Measurements from ENCODE around the gene HM13. TPM values are rescaled to one million over a fixed set of nuclear protein-coding genes. Genes with fewer than 3 reads are reported as not detected.

The HM13 gene
- total and polyA plus RNA-seq, 2 donors (not counting 3 experiments of a cell fraction or from before 2014, with no cell fraction given) = 211 to 218 TPM

DNA sequence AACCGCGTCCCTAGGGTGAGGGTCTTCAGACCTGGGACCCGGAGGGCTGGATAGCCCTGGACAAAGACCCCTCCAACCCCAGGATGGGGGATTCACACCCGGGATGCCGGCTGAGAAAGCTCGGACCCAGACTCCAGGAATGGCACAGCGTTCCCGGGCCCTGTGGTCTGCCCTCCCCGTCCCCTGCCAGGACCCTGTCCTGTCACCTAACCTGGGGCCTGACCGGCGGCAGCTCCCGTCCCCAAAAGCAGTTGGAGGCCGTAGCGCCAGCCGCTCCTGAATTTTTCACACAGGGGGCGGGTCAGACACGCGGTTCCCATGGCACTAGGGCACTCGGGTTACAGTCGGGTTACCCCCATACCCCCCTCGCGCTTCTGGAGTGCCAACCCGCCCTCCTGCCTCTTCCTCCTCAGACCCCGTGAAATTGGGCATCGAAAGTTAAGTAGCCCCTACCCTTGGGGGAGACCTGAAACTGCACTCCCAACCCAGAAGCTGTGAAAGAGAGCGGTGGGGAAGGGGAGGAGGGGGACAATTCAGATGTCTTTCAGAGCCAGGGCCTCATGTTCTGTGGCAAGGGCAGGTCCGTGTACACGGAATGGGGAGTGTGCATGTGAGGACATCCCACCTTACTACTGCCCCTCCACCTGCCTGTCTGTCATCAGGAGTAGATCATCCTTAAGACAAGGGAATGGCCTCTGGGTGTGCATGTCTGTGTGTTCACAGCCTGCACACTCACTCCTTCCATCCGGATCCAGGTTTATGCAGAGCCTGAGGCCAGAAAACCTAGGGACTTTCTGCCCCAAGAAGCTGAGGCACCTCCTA lies 38.6 kb upstream of the HM13 start:
- Histone ChIP-seq H3K27ac (ENCODE audit: insufficient read depth, low read depth, low read length) (no peak overlapping the region), H3K4me3 (replicated peaks in 1 of 3; ENCODE audit: insufficient read depth in 1 of 3, low read depth in 1 of 3, low read length in 3 of 3) (peak overlapping the region in 1 of 3 experiments; percentile 19), H3K27me3 (ENCODE audit: control insufficient read depth in 2 of 2, insufficient read depth in 2 of 2, low read length in 2 of 2) (peaks cover 9 to 11% of the 10 kb centered on the region in 2 experiments), H3K36me3 (ENCODE audit: control insufficient read depth in 2 of 2, extremely low read depth in 1 of 2, insufficient read depth in 2 of 2, low read length in 2 of 2) (no peaks in the 10 kb centered on the region), H2AFZ (ENCODE audit: low read depth, low read length) (peak overlapping the region; percentile 23), H4K20me1 (replicated peaks; ENCODE audit: control insufficient read depth, extremely low read depth, insufficient read depth, low read length) (no peaks in the 10 kb centered on the region), H3K9ac (replicated peaks; ENCODE audit: extremely low read depth, insufficient read depth, low read length) (no peak overlapping the region), H3K9me3 (replicated peaks; ENCODE audit: control insufficient read depth, insufficient read depth, low read length) (no peaks in the 10 kb centered on the region), H3K4me2 (ENCODE audit: insufficient read depth, low read length) (no peak overlapping the region), H3K9me1 (replicated peaks; ENCODE audit: control insufficient read depth, extremely low read depth, insufficient read depth, low read length) (no peaks in the 10 kb centered on the region), H3K4me1 (ENCODE audit: control insufficient read depth, extremely low read depth, insufficient read depth, low read length) (peaks cover 2% of the 10 kb centered on the region), H3K79me2 (ENCODE audit: control insufficient read depth, insufficient read depth, low read length) (no peaks in the 10 kb centered on the region)
- TF ChIP-seq JUN (IDR thresholded peaks at IDR 0.05; ENCODE audit: borderline replicate concordance, insufficient read depth, insufficient read length, low read depth) (no peak), FOS (IDR thresholded peaks at IDR 0.05; ENCODE audit: borderline replicate concordance, insufficient read depth, low read length) (no peak), POLR2AphosphoS5 (IDR thresholded peaks at IDR 0.05; ENCODE audit: insufficient read depth, low read depth, low read length) (no peak), EZH2 (IDR thresholded peaks at IDR 0.05; ENCODE audit: borderline replicate concordance, low read depth, low read length, severe bottlenecking) (peak; percentile 28)
- FAIRE-seq (no peak), DNase-seq (ENCODE audit: low read depth, low spot score) (no peak)
- no TSS peak for BruUV-seq (replicated peaks)
- dilution Hi-C loops (cut with MboI; ENCODE audit: extremely low pct_ligation_motif_present, low sequenced_read_pairs) = no loop called here
- intact Hi-C loops (cut with micrococcal nuclease) = no loop called here
- CTCF ChIA-PET = interaction anchor here (0.6 to 2.8 kb wide), 3 partner anchors 15 to 27 kb away, joined by 6 to 26 read pairs (median 8); no protein-coding TSS in a partner anchor
- POLR2A ChIA-PET = no interaction called here

DNA sequence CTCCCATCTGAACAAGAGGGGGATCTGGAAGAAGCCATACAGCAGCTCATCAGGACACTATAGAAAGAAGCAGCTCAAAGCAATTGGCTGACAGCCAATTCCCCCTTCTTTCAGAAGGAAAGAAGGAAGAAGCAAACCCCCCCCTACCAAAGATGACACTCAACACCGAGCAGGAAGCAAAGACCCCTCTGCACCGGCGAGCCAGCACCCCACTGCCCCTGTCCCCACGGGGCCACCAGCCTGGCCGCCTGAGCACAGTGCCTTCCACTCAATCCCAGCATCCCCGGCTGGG lies 38.0 kb upstream of the HM13 start:
- Histone ChIP-seq H3K9me3 (replicated peaks; ENCODE audit: control insufficient read depth, insufficient read depth, low read length) (no peaks in the 10 kb centered on the region), H2AFZ (ENCODE audit: low read depth, low read length) (no peak overlapping the region), H3K27ac (ENCODE audit: insufficient read depth, low read depth, low read length) (no peak overlapping the region), H3K9ac (replicated peaks; ENCODE audit: extremely low read depth, insufficient read depth, low read length) (no peak overlapping the region), H3K4me2 (ENCODE audit: insufficient read depth, low read length) (no peak overlapping the region), H3K79me2 (ENCODE audit: control insufficient read depth, insufficient read depth, low read length) (no peaks in the 10 kb centered on the region), H4K20me1 (replicated peaks; ENCODE audit: control insufficient read depth, extremely low read depth, insufficient read depth, low read length) (no peaks in the 10 kb centered on the region), H3K36me3 (ENCODE audit: control insufficient read depth in 2 of 2, extremely low read depth in 1 of 2, insufficient read depth in 2 of 2, low read length in 2 of 2) (no peaks in the 10 kb centered on the region), H3K4me3 (replicated peaks in 1 of 3; ENCODE audit: insufficient read depth in 1 of 3, low read depth in 1 of 3, low read length in 3 of 3) (no peak overlapping the region), H3K4me1 (ENCODE audit: control insufficient read depth, extremely low read depth, insufficient read depth, low read length) (peaks cover 2% of the 10 kb centered on the region), H3K9me1 (replicated peaks; ENCODE audit: control insufficient read depth, extremely low read depth, insufficient read depth, low read length) (no peaks in the 10 kb centered on the region), H3K27me3 (ENCODE audit: control insufficient read depth in 2 of 2, insufficient read depth in 2 of 2, low read length in 2 of 2) (peaks cover 9 to 11% of the 10 kb centered on the region in 2 experiments)
- BruUV-seq (replicated peaks) = no TSS peak
- dilution Hi-C loops (cut with MboI; ENCODE audit: extremely low pct_ligation_motif_present, low sequenced_read_pairs) (no loop called here), intact Hi-C loops (cut with micrococcal nuclease) (no loop called here)
- DNase-seq (ENCODE audit: low read depth, low spot score) (no peak), FAIRE-seq (no peak)
- CTCF ChIA-PET = interaction anchor here (0.6 to 2.0 kb wide), 2 partner anchors 16 to 27 kb away, joined by 6 to 8 read pairs; no protein-coding TSS in a partner anchor
- POLR2A ChIA-PET = no interaction called here
- TF ChIP-seq POLR2AphosphoS5 (IDR thresholded peaks at IDR 0.05; ENCODE audit: insufficient read depth, low read depth, low read length) (no peak), MYC (IDR thresholded peaks at IDR 0.05; ENCODE audit: low read depth, low read length) (no peak), GATA2 (IDR thresholded peaks at IDR 0.05; ENCODE audit: insufficient read depth, insufficient read length, low read depth, low read length) (no peak), POLR2A (IDR thresholded peaks at IDR 0.05; ENCODE audit: low read depth, low read length) (no peak), JUN (IDR thresholded peaks at IDR 0.05; ENCODE audit: borderline replicate concordance, insufficient read depth, insufficient read length, low read depth) (no peak), EZH2 (IDR thresholded peaks at IDR 0.05; ENCODE audit: borderline replicate concordance, low read depth, low read length, severe bottlenecking) (no peak), FOS (IDR thresholded peaks at IDR 0.05; ENCODE audit: borderline replicate concordance, insufficient read depth, low read length) (no peak)
- TF ChIP-seq, protein P1, sequence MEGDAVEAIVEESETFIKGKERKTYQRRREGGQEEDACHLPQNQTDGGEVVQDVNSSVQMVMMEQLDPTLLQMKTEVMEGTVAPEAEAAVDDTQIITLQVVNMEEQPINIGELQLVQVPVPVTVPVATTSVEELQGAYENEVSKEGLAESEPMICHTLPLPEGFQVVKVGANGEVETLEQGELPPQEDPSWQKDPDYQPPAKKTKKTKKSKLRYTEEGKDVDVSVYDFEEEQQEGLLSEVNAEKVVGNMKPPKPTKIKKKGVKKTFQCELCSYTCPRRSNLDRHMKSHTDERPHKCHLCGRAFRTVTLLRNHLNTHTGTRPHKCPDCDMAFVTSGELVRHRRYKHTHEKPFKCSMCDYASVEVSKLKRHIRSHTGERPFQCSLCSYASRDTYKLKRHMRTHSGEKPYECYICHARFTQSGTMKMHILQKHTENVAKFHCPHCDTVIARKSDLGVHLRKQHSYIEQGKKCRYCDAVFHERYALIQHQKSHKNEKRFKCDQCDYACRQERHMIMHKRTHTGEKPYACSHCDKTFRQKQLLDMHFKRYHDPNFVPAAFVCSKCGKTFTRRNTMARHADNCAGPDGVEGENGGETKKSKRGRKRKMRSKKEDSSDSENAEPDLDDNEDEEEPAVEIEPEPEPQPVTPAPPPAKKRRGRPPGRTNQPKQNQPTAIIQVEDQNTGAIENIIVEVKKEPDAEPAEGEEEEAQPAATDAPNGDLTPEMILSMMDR (IDR thresholded peaks at IDR 0.05; ENCODE audit: extremely low read depth in 1 of 2, insufficient read depth in 1 of 2, low read depth in 1 of 2, low read length in 2 of 2) = no peak
- TF ChIP-seq, protein P2, sequence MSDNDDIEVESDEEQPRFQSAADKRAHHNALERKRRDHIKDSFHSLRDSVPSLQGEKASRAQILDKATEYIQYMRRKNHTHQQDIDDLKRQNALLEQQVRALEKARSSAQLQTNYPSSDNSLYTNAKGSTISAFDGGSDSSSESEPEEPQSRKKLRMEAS (IDR thresholded peaks at IDR 0.05; ENCODE audit: insufficient read depth, insufficient read length) = no peak

All from endothelial cell of umbilical vein (primary cell).